Measurements from ENCODE around the gene FBXW4. TPM values are rescaled to one million over a fixed set of nuclear protein-coding genes. Genes with fewer than 3 reads are reported as not detected.

FBXW4 gene
- total RNA-seq, 1 donor from 2014 or later = 33.4 TPM

DNA sequence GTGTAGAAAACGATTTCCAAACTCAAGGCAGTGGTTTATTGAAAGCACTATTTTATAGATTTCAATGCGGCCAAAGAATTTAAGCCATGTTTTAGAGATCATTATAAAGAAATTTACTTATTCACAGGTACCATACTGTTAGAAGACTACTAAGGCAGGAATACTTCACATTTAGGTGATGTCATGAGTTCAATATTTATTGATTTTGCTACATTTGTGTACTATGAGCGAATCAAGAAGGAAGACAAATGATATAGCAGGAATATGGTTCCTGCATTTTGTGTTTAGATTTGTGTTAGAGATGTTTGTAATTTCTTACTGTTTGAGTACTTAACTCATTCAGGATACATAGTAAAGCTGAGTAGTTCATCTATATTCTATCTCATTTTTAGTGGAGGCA, 1.7 kb upstream of the FBXW4 start:
- Mint-ChIP-seq H3K4me3 (peak overlapping the region; percentile 42), H3K36me3 (ENCODE audit: low read depth) (no peaks in the 10 kb centered on the region), H3K4me1 (peaks cover 16% of the 10 kb centered on the region), H3K9me3 (no peaks in the 10 kb centered on the region), H3K27ac (ENCODE audit: unreplicated experiment) (no peak overlapping the region), H3K27me3 (ENCODE audit: low read depth) (no peaks in the 10 kb centered on the region)
- no peak for DNase-seq (ENCODE audit: low read depth, low spot score)
- TF ChIP-seq, protein P1, sequence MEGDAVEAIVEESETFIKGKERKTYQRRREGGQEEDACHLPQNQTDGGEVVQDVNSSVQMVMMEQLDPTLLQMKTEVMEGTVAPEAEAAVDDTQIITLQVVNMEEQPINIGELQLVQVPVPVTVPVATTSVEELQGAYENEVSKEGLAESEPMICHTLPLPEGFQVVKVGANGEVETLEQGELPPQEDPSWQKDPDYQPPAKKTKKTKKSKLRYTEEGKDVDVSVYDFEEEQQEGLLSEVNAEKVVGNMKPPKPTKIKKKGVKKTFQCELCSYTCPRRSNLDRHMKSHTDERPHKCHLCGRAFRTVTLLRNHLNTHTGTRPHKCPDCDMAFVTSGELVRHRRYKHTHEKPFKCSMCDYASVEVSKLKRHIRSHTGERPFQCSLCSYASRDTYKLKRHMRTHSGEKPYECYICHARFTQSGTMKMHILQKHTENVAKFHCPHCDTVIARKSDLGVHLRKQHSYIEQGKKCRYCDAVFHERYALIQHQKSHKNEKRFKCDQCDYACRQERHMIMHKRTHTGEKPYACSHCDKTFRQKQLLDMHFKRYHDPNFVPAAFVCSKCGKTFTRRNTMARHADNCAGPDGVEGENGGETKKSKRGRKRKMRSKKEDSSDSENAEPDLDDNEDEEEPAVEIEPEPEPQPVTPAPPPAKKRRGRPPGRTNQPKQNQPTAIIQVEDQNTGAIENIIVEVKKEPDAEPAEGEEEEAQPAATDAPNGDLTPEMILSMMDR (conservative IDR thresholded peaks at IDR 0.05) = no peak

DNA sequence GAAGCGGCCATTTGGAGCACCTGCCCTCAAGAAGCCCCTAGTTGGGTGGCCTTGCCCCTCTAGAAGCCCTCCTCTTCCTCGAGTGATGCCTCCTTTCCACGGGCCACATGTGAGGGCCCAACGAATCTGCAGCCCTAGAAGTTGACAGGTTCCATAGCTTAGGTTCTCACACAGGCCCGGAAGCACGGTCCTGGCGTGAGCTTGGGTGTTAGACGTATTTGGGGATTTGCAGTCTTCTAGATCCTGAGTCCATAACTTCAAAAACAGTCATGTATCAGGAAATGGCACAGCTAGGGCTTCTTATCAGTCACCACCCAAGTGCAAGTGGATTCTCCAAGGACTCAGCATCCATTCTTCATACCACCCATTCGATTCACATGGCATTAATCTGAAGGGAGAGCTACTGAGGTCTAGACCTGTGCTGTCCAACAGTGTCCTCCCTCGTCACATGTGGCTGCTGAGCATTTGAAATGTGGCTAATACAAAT, 477 bp upstream of the FBXW4 start:
- Mint-ChIP-seq H3K27me3 (ENCODE audit: low read depth) (no peaks in the 10 kb centered on the region), H3K9me3 (no peaks in the 10 kb centered on the region), H3K36me3 (ENCODE audit: low read depth) (no peaks in the 10 kb centered on the region), H3K4me1 (peaks cover 20% of the 10 kb centered on the region), H3K4me3 (peak overlapping the region; percentile 91), H3K27ac (ENCODE audit: unreplicated experiment) (peak overlapping the region; percentile 89)
- no peak for DNase-seq (ENCODE audit: low read depth, low spot score)
- TF ChIP-seq, protein P1 (conservative IDR thresholded peaks at IDR 0.05) = no peak

DNA sequence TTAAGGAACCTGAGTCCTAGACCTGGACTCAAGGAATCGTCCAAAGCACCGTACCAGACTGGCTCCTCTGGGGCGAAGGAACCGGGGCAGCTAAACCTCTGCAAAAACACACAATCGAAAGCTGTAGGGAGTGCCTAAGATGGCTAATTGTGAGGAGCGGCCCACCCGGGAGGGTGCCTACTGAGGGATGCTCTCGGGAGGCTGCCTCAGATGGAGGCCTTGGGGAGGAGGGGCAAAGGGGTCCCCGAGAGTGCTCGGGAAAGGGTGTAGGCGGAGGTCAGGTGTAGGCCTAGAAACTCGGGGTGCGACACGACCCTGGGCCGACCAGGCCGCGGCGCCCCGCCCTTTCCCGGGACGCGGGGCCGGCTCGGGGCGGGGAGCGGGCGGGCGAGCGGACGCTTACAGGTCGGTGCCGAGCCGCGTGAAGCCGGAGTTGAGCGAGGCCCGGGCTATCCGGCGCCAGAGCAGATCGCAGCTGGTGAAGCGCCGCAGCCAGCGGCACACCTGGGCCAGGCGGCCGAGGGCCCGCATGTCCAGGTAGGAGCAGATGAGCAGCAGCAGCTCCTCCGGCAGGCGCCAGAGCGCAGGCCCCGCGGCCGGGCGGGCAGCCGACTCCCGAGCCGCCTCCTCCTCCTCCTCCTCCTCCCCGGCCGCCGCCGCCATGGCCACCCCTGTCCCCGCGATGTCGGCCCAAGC, 844 bp downstream of the FBXW4 start:
- Mint-ChIP-seq H3K27ac (ENCODE audit: unreplicated experiment) (peak overlapping the region; percentile 99), H3K36me3 (ENCODE audit: low read depth) (no peaks in the 10 kb centered on the region), H3K4me3 (peak overlapping the region; percentile 98), H3K9me3 (no peaks in the 10 kb centered on the region), H3K4me1 (peaks cover 21% of the 10 kb centered on the region), H3K27me3 (ENCODE audit: low read depth) (no peaks in the 10 kb centered on the region)
- TF ChIP-seq, protein P1 (conservative IDR thresholded peaks at IDR 0.05) = no peak
- DNase-seq (ENCODE audit: low read depth, low spot score) = peak; percentile 57

DNA sequence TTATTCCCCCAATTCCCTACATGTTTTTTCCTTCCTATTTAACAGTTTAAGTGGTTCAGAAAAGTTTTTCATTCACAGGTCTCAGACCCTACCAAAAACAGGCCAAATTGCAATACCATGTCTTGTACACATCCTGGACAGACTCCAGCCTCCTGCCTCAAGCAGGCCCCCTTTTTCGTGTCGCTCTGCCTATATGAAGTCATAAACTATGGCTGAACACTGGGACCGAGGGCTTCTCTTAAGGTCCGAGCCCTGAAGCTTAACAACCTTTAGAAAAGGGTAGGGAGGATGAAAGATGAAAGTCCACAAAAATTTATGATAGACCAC, 1.4 kb downstream of the FBXW4 start:
- DNase-seq (ENCODE audit: low read depth, low spot score) = peak; percentile 16
- Mint-ChIP-seq H3K4me3 (peak overlapping the region; percentile 98), H3K27ac (ENCODE audit: unreplicated experiment) (peak overlapping the region; percentile 99), H3K9me3 (no peaks in the 10 kb centered on the region), H3K4me1 (peaks cover 21% of the 10 kb centered on the region), H3K36me3 (ENCODE audit: low read depth) (no peaks in the 10 kb centered on the region), H3K27me3 (ENCODE audit: low read depth) (no peaks in the 10 kb centered on the region)
- TF ChIP-seq, protein P1 (conservative IDR thresholded peaks at IDR 0.05) = no peak

DNA sequence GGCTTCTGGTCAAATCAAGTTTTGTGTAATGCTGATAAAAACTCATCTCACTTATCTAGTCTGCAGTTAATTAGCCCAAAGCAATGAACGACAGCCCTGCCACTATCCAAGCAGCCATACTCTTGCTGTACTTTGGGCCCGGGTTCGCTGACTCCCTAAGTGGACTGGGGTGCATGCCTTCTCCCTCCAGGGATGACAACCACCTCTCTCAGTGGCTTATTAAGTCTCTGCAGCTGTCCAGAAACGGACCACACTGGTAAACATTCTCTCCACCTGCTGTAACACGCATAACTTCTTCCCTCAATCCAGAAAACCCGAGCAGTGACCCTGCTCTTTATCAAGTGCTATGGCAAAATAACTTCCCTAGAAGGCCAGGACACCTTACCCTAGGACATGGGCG, 3.9 kb downstream of the FBXW4 start:
- H3K27ac Mint-ChIP-seq (ENCODE audit: unreplicated experiment) = no peak overlapping the region
- peaks cover 15% of the 10 kb centered on the region for H3K4me1 Mint-ChIP-seq
- TF ChIP-seq, protein P1 (conservative IDR thresholded peaks at IDR 0.05) = no peak
- H3K27me3 Mint-ChIP-seq (ENCODE audit: low read depth) = no peaks in the 10 kb centered on the region
- no peaks in the 10 kb centered on the region for H3K9me3 Mint-ChIP-seq
- no peaks in the 10 kb centered on the region for H3K36me3 Mint-ChIP-seq (ENCODE audit: low read depth)
- DNase-seq (ENCODE audit: low read depth, low spot score) = no peak
- H3K4me3 Mint-ChIP-seq = no peak overlapping the region
